A549 (cell line): Measurements from ENCODE around the gene ITPRIPL2. TPM values are rescaled to one million over a fixed set of nuclear protein-coding genes. Genes with fewer than 3 reads are reported as not detected.

Experiments
- ATOH8 ChIP-seq: fragments of 250-450 bp; sonication (Bioruptor Pico); IDR thresholded peaks from 2 replicates; pipeline ENCODE4 v1.5.0; 2020; ENCODE audit warnings: low read depth, mild to moderate bottlenecking, moderate library complexity
- BHLHE40 ChIP-seq: IDR thresholded peaks from 2 replicates; pipeline ENCODE4 v1.6.1; 2012; ENCODE audit warnings: low read depth, low read length, inconsistent platforms
- CBX2 ChIP-seq: fragments of 200-600 bp; sonication (generic); IDR thresholded peaks from 2 replicates; pipeline ENCODE4 v1.6.1; 2016; ENCODE audit warnings: low read depth, mild to moderate bottlenecking, borderline replicate concordance
- CHD4 ChIP-seq: fragments of 200-600 bp; sonication (generic); IDR thresholded peaks from 2 replicates; pipeline ENCODE4 v1.6.1; 2016; ENCODE audit warnings: antibody characterized with exemption, mild to moderate bottlenecking, borderline replicate concordance
- CTCF ChIP-seq: fragments of >200 bp; sonication (Bioruptor Twin); formaldehyde crosslinking; IDR thresholded peaks from 3 replicates; pipeline ENCODE4 v1.5.1; 2016
- E2F6 ChIP-seq: IDR thresholded peaks from 2 replicates; pipeline ENCODE4 v1.6.1; 2012; ENCODE audit warnings: low read depth, borderline replicate concordance
- EP300 ChIP-seq, 2 experiments: fragments of >200 bp; sonication (Bioruptor Twin); formaldehyde crosslinking; IDR thresholded peaks; 2 replicates in 1 of 2; 3 replicates in 1 of 2; pipeline ENCODE4 v1.6.1; 2016 to 2017
- ESRRA ChIP-seq: fragments of 150-350 bp; IDR thresholded peaks from 2 replicates; pipeline ENCODE4 v1.6.1; 2014; ENCODE audit warnings: mild to moderate bottlenecking, low read length, borderline replicate concordance
- FOXS1 ChIP-seq: fragments of 250-450 bp; sonication (Bioruptor Pico); IDR thresholded peaks from 2 replicates; pipeline ENCODE4 v1.5.0; 2020; ENCODE audit warnings: mild to moderate bottlenecking, moderate library complexity
- GATA3 ChIP-seq: IDR thresholded peaks from 2 replicates; pipeline ENCODE4 v1.6.1; 2012; ENCODE audit warnings: borderline replicate concordance
- HDAC2 ChIP-seq: fragments of 200-600 bp; sonication (generic); IDR thresholded peaks from 2 replicates; pipeline ENCODE4 v1.6.1; 2016
- HOXA7 ChIP-seq: fragments of 250-450 bp; sonication (Bioruptor Pico); IDR thresholded peaks from 2 replicates; pipeline ENCODE4 v1.5.0; 2020; ENCODE audit warnings: mild to moderate bottlenecking, moderate library complexity
- HOXB13 ChIP-seq: fragments of 250-450 bp; sonication (Bioruptor Pico); IDR thresholded peaks from 2 replicates; pipeline ENCODE4 v1.5.0; 2020; ENCODE audit warnings: low read depth, mild to moderate bottlenecking, moderate library complexity
- HOXB5 ChIP-seq: fragments of 250-450 bp; sonication (Bioruptor Pico); IDR thresholded peaks from 2 replicates; pipeline ENCODE4 v1.5.0; 2020; ENCODE audit warnings: mild to moderate bottlenecking, moderate library complexity
- KDM1A ChIP-seq: fragments of 200-600 bp; sonication (generic); IDR thresholded peaks from 2 replicates; pipeline ENCODE4 v1.6.1; 2016; ENCODE audit warnings: low read depth, mild to moderate bottlenecking
- KDM5A ChIP-seq: fragments of 200-600 bp; sonication (generic); IDR thresholded peaks from 2 replicates; pipeline ENCODE4 v1.6.1; 2016; ENCODE audit warnings: antibody characterized with exemption, mild to moderate bottlenecking
- MAFK ChIP-seq: fragments of 450-650 bp; IDR thresholded peaks from 2 replicates; pipeline ENCODE4 v1.6.1; 2014; ENCODE audit not compliant: partially characterized antibody
- MAZ ChIP-seq: fragments of 150-350 bp; IDR thresholded peaks from 2 replicates; pipeline ENCODE4 v1.6.1; 2014; ENCODE audit warnings: antibody characterized with exemption, low read depth, low read length, borderline replicate concordance
- NFE2L2 ChIP-seq: fragments of 150-350 bp; conservative IDR thresholded peaks from 2 replicates; pipeline ENCODE4 v1.6.1; 2014; ENCODE audit warnings: low read length
- NPAS2 ChIP-seq: fragments of 250-450 bp; sonication (Bioruptor Pico); IDR thresholded peaks from 2 replicates; pipeline ENCODE4 v1.8.0; 2022; ENCODE audit warnings: mild to moderate bottlenecking, moderate library complexity, borderline replicate concordance
- NR3C1 ChIP-seq: fragments of >200 bp; sonication (Bioruptor Twin); formaldehyde crosslinking; IDR thresholded peaks from 3 replicates; pipeline ENCODE4 v1.6.1; 2017
- PHF8 ChIP-seq: fragments of 200-600 bp; sonication (generic); IDR thresholded peaks from 2 replicates; pipeline ENCODE4 v1.6.1; 2016; ENCODE audit warnings: low read depth, mild to moderate bottlenecking, antibody characterized with exemption, moderate library complexity, borderline replicate concordance
- POLR2A ChIP-seq: IDR thresholded peaks from 2 replicates; pipeline ENCODE4 v1.6.1; 2012; ENCODE audit warnings: mild to moderate bottlenecking, low read length
- POLR2AphosphoS2 ChIP-seq: conservative IDR thresholded peaks from 2 replicates; pipeline ENCODE4 v1.6.1; 2012; ENCODE audit warnings: low read length, improper control_type of control experiment, inconsistent platforms
- RAD21 ChIP-seq, 2 experiments: fragments of >200 bp in 1 of 2; sonication (Bioruptor Twin) in 1 of 2; formaldehyde crosslinking in 1 of 2; IDR thresholded peaks in 1 of 2; conservative IDR thresholded peaks in 1 of 2; 2 replicates in 1 of 2; 3 replicates in 1 of 2; pipeline ENCODE4 v1.6.1; 2012 to 2018; ENCODE audit warnings: inconsistent platforms in 1 of 2
- RCOR1 ChIP-seq: fragments of 150-350 bp; IDR thresholded peaks from 2 replicates; pipeline ENCODE4 v1.6.1; 2014; ENCODE audit warnings: antibody characterized with exemption, low read length, low read depth
- RNF2 ChIP-seq: fragments of 200-600 bp; sonication (generic); IDR thresholded peaks from 2 replicates; pipeline ENCODE4 v1.6.1; 2016; ENCODE audit warnings: low read depth, mild to moderate bottlenecking, antibody characterized with exemption, moderate library complexity, borderline replicate concordance
- SMC3 ChIP-seq: fragments of >200 bp; sonication (Bioruptor Twin); formaldehyde crosslinking; IDR thresholded peaks from 3 replicates; pipeline ENCODE4 v1.6.1; 2018; ENCODE audit warnings: inconsistent platforms
- ZNF302 ChIP-seq: fragments of 250-450 bp; sonication (Bioruptor Pico); IDR thresholded peaks from 2 replicates; pipeline ENCODE4 v1.9.0; 2021; ENCODE audit warnings: inconsistent platforms, mild to moderate bottlenecking, moderate library complexity
- ZSCAN20 ChIP-seq: fragments of 250-450 bp; sonication (Bioruptor Pico); IDR thresholded peaks from 2 replicates; pipeline ENCODE4 v1.8.0; 2022; ENCODE audit warnings: mild to moderate bottlenecking, moderate library complexity
- polyA plus RNA-seq, 4 experiments: library from polyadenylated mRNA; depleted of rRNA in 3 of 4; stranded (reverse); fragments of >200 nt; fragmentation: RNase III in 1 of 4; extraction: RNeasy Plus Mini Kit Qiagen cat#74134 plus additional on column Dnase treatment in 1 of 4; gene quantifications; 2 replicates in 3 of 4; 3 replicates in 1 of 4; pipeline ENCODE4 v1.2.3, GENCODE V29; 2011 to 2017
- TF ChIP-seq, protein P1 (sequence below): IDR thresholded peaks from 2 replicates; pipeline ENCODE4 v1.6.1; 2012
- TF ChIP-seq, protein P2 (sequence below): fragments of 200-600 bp; sonication (generic); IDR thresholded peaks from 2 replicates; pipeline ENCODE4 v1.6.1; 2016; ENCODE audit warnings: antibody characterized with exemption, mild to moderate bottlenecking, moderate library complexity
- TF ChIP-seq, protein P3 (sequence below): fragments of 450-650 bp; IDR thresholded peaks from 2 replicates; pipeline ENCODE4 v1.6.1; 2014; ENCODE audit warnings: antibody characterized with exemption

The ITPRIPL2 gene
- polyA plus RNA-seq, 2 of the 4 experiments (the other 2 are of a cell fraction) = 15.5 to 17.5 TPM

DNA sequence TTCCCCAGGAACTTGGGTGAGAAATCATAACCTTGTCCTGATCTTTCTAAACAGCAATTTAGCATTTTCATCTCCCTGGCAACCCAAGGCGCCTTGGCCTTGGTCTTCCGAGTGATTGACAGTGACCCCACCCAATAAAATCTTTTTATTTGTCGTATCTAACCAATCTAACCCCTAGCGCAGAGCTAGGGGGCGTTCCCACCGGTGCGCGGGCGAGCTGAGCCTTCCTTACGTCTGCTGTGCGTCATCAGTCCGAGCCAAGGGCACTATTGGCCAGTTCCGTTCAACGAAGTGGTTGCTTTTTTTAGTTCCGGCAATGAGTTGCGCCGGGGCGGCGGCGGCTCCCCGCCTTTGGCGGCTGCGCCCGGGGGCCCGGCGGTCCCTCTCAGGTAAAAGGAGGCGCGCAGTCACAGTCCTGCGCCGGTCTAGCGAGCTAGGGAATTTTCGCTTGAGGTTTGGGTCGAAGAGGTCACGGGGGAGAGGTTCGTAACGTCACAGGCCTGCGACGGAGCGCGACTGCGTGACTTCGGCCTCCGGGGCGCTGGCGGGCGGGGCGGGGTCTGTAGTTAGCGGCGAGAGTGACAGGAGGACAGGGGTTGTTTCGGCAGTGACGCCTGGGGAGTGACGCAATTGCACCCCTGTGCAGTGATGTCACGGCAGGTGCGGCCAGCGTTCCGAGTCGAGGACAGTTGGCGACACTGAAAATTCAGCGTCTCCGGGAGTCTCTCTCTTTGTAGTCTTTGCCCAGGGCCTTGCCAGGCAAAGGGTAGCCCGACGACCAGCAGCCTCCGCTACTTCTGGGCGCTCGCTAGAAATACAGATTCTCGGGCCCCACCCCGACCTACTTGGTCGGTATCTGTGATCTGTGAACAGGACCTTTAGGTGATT, 46.2 kb upstream of the ITPRIPL2 start, which contains the start of gene COQ7 (continued):
- no peak for TF ChIP-seq ZNF302 (CRISPR knock-in tag)
- 0 out of 2 replicates have a peak, but pooled peaks have one; percentile 32 for TF ChIP-seq HOXB5
- no peak for TF ChIP-seq ESRRA
- TF ChIP-seq, protein P1, sequence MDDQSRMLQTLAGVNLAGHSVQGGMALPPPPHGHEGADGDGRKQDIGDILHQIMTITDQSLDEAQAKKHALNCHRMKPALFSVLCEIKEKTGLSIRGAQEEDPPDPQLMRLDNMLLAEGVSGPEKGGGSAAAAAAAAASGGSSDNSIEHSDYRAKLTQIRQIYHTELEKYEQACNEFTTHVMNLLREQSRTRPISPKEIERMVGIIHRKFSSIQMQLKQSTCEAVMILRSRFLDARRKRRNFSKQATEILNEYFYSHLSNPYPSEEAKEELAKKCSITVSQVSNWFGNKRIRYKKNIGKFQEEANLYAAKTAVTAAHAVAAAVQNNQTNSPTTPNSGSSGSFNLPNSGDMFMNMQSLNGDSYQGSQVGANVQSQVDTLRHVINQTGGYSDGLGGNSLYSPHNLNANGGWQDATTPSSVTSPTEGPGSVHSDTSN = peak; percentile 97
- peak; percentile 82 for TF ChIP-seq MAFK
- TF ChIP-seq HOXB13 (CRISPR knock-in tag) = no peak
- 0 out of 2 replicates have a peak, but pooled peaks have one; percentile 10 for TF ChIP-seq RCOR1
- TF ChIP-seq CBX2 = no peak
- no peak for TF ChIP-seq MAZ
- no peak for TF ChIP-seq SMC3
- TF ChIP-seq, protein P2, sequence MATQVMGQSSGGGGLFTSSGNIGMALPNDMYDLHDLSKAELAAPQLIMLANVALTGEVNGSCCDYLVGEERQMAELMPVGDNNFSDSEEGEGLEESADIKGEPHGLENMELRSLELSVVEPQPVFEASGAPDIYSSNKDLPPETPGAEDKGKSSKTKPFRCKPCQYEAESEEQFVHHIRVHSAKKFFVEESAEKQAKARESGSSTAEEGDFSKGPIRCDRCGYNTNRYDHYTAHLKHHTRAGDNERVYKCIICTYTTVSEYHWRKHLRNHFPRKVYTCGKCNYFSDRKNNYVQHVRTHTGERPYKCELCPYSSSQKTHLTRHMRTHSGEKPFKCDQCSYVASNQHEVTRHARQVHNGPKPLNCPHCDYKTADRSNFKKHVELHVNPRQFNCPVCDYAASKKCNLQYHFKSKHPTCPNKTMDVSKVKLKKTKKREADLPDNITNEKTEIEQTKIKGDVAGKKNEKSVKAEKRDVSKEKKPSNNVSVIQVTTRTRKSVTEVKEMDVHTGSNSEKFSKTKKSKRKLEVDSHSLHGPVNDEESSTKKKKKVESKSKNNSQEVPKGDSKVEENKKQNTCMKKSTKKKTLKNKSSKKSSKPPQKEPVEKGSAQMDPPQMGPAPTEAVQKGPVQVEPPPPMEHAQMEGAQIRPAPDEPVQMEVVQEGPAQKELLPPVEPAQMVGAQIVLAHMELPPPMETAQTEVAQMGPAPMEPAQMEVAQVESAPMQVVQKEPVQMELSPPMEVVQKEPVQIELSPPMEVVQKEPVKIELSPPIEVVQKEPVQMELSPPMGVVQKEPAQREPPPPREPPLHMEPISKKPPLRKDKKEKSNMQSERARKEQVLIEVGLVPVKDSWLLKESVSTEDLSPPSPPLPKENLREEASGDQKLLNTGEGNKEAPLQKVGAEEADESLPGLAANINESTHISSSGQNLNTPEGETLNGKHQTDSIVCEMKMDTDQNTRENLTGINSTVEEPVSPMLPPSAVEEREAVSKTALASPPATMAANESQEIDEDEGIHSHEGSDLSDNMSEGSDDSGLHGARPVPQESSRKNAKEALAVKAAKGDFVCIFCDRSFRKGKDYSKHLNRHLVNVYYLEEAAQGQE = peak; percentile 15; the same call in 1 of the 2 replicates
- TF ChIP-seq, protein P3, sequence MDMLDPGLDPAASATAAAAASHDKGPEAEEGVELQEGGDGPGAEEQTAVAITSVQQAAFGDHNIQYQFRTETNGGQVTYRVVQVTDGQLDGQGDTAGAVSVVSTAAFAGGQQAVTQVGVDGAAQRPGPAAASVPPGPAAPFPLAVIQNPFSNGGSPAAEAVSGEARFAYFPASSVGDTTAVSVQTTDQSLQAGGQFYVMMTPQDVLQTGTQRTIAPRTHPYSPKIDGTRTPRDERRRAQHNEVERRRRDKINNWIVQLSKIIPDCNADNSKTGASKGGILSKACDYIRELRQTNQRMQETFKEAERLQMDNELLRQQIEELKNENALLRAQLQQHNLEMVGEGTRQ = peak; percentile 75
- no peak for TF ChIP-seq NFE2L2
- TF ChIP-seq HDAC2 = no peak
- no peak for TF ChIP-seq CTCF
- TF ChIP-seq ZSCAN20 (CRISPR knock-in tag) = no peak
- TF ChIP-seq E2F6 = no peak
- peak; percentile 31; the same call in 1 of the 2 replicates for TF ChIP-seq KDM5A
- TF ChIP-seq POLR2A = peak; percentile 17; the same call in 1 of the 2 replicates
- TF ChIP-seq FOXS1 (CRISPR knock-in tag) = no peak
- no peak for TF ChIP-seq NPAS2 (CRISPR knock-in tag)
- no peak for TF ChIP-seq HOXA7 (CRISPR knock-in tag)
- no peak for TF ChIP-seq BHLHE40
- no peak for TF ChIP-seq GATA3
- TF ChIP-seq RNF2 = no peak
- no peak; the same call in 1 of the 2 replicates for TF ChIP-seq POLR2AphosphoS2
- no peak for TF ChIP-seq NR3C1
- no peak for TF ChIP-seq RAD21 (conservative IDR thresholded peaks at IDR 0.05 in 1 of 2, IDR thresholded peaks at IDR 0.05 in 1 of 2)
- no peak for TF ChIP-seq KDM1A
- no peak for TF ChIP-seq CHD4
- TF ChIP-seq PHF8 = peak; percentile 55; the same call in 1 of the 2 replicates
- no peak for TF ChIP-seq EP300 (IDR thresholded peaks at IDR 0.05)
- no peak for TF ChIP-seq ATOH8 (CRISPR knock-in tag)
